GM21529 (cell line): ENCODE measurements around the gene PELI2.

Experiments
- ATAC-seq: cut with Tn5 transposase; IDR thresholded peaks from one replicate; pipeline ENCODE4 v1.9.1; 2021; ENCODE audit not compliant: unreplicated experiment

Gene PELI2

GRCh38 chr14:56224691-56225681, 106.8 kb downstream of the PELI2 start:
- no peak for ATAC-seq

GRCh38 chr14:56235388-56235787, 117.2 kb downstream of the PELI2 start:
- ATAC-seq: no peak

GRCh38 chr14:56237398-56237797, 119.2 kb downstream of the PELI2 start:
- ATAC-seq: no peak

- no peak for ATAC-seq
These were observed 123.2 kb downstream of the PELI2 start for GRCh38 chr14:56241461-56241860.

- ATAC-seq: no peak
These were observed 124.9 kb downstream of the PELI2 start for GRCh38 chr14:56243110-56243509.

GRCh38 chr14:56244138-56244789, 126.1 kb downstream of the PELI2 start:
- ATAC-seq: no peak

- no peak for ATAC-seq
These were observed 129.4 kb downstream of the PELI2 start for GRCh38 chr14:56247495-56248200.

GRCh38 chr14:56248442-56248841, 130.2 kb downstream of the PELI2 start:
- ATAC-seq: no peak

- ATAC-seq: no peak
These were observed 142.8 kb downstream of the PELI2 start for GRCh38 chr14:56261046-56261445.

GRCh38 chr14:56262530-56262929, 144.3 kb downstream of the PELI2 start:
- ATAC-seq: no peak

GRCh38 chr14:56268039-56268438, 149.8 kb downstream of the PELI2 start:
- ATAC-seq: no peak

GRCh38 chr14:56268673-56269072, 150.5 kb downstream of the PELI2 start:
- ATAC-seq: no peak

GRCh38 chr14:56270921-56271320, 152.7 kb downstream of the PELI2 start:
- no peak for ATAC-seq

GRCh38 chr14:56271970-56272369, 153.8 kb downstream of the PELI2 start:
- ATAC-seq: no peak

GRCh38 chr14:56273155-56273554, 154.9 kb downstream of the PELI2 start:
- no peak for ATAC-seq

GRCh38 chr14:56273951-56274350, 155.7 kb downstream of the PELI2 start:
- ATAC-seq: no peak

GRCh38 chr14:56274556-56274955, 156.3 kb downstream of the PELI2 start:
- ATAC-seq: no peak

GRCh38 chr14:56276108-56276507, 157.9 kb downstream of the PELI2 start:
- no peak for ATAC-seq

GRCh38 chr14:56278383-56278782, 160.2 kb downstream of the PELI2 start:
- ATAC-seq: no peak

GRCh38 chr14:56280843-56281242, 162.6 kb downstream of the PELI2 start:
- ATAC-seq: no peak

GRCh38 chr14:56282179-56282578, 164.0 kb downstream of the PELI2 start:
- ATAC-seq: no peak

- no peak for ATAC-seq
These were observed 166.4 kb downstream of the PELI2 start for GRCh38 chr14:56284641-56285040.
